Transverse colon (tissue), 4 donors: Measurements from ENCODE around the gene TMEM212. TPM values are rescaled to one million over a fixed set of nuclear protein-coding genes. Genes with fewer than 3 reads are reported as not detected.

ENCODE experiments used
- DNase-seq: peaks from one replicate; pipeline ENCODE4 v3.0.0-alpha.2; 2019
- H3K27ac ChIP-seq, 4 donors: fragments of 200-600 bp; sonication (generic); 2 replicates each; pipeline ENCODE4 v1.5.1; 2016 to 2018; ENCODE audit warnings: inconsistent platforms in 4 of 4
- H3K27me3 ChIP-seq: fragments of 200-600 bp; sonication (generic); 2 replicates; pipeline ENCODE4 v1.5.1; 2017; ENCODE audit warnings: inconsistent platforms
- H3K36me3 ChIP-seq, 4 donors: fragments of 200-600 bp; sonication (generic); 2 replicates each; pipeline ENCODE4 v1.5.1; 2017 to 2019; ENCODE audit warnings: inconsistent platforms in 4 of 4
- H3K4me1 ChIP-seq, 4 donors: fragments of 200-600 bp; sonication (generic); 2 replicates each; pipeline ENCODE4 v1.5.1; 2017 to 2020; ENCODE audit warnings: inconsistent platforms in 4 of 4
- H3K4me3 ChIP-seq, 4 donors: fragments of 200-600 bp; sonication (generic); 1 replicate in 1 of 4; 2 replicates in 3 of 4; pipeline versions ENCODE4 v1.5.1 to v1.6.1; 2017 to 2019; ENCODE audit warnings: inconsistent platforms in 4 of 4
- H3K9me3 ChIP-seq, 2 donors: fragments of 200-600 bp; sonication (generic); 2 replicates each; pipeline ENCODE4 v1.5.1; 2017 to 2019; ENCODE audit warnings: inconsistent platforms in 2 of 2
- CTCF ChIP-seq, 5 experiments: fragments of 200-600 bp in 3 of 5; fragments of 450-650 bp in 2 of 5; sonication (generic) in 3 of 5; IDR thresholded peaks; 1 replicate in 2 of 5; 2 replicates in 3 of 5; pipeline ENCODE4 v1.5.1; 2016 to 2017; ENCODE audit warnings: antibody characterized with exemption in 5 of 5, inconsistent platforms in 3 of 5, mild to moderate bottlenecking in 2 of 5, moderate library complexity in 1 of 5
- EP300 ChIP-seq: sonication (generic); formaldehyde crosslinking; IDR thresholded peaks from one replicate; pipeline ENCODE4 v1.6.1; 2017; ENCODE audit warnings: antibody characterized with exemption, low read depth
- POLR2A ChIP-seq: fragments of 450-650 bp; IDR thresholded peaks from one replicate; pipeline ENCODE4 v1.6.1; 2016; ENCODE audit warnings: antibody characterized with exemption, mild to moderate bottlenecking, moderate library complexity
- POLR2AphosphoS5 ChIP-seq, 3 donors: sonication (generic); formaldehyde crosslinking; IDR thresholded peaks; one replicate each; pipeline ENCODE4 v1.6.1; 2016; ENCODE audit warnings: antibody characterized with exemption in 3 of 3
- WGBS, 2 donors: methylation state at CpG; one replicate each; pipeline ENCODE4 v1.1.5; 2018; ENCODE audit warnings: low coverage in 1 of 2; 5-methylcytosine and 5-hydroxymethylcytosine counted together
- in situ Hi-C, 4 donors: fragments of 200-750 bp; cut with MboI; loops; one replicate each; pipeline versions ENCODE4 v1.15.0 to v1.15.1; 2017; ENCODE audit warnings: low sequenced_read_pairs in 3 of 4, low pct_ligation_motif_present in 1 of 4, low pct_unique_long_range_greater_than_20kb in 1 of 4
- intact Hi-C: fragments of 100-400 bp; cut with DNase I; formaldehyde crosslinking; loops from one replicate; pipeline ENCODE4 v1.15.1; 2023; ENCODE audit warnings: low total_unique reads
- total RNA-seq, 4 donors: library from RNA; depleted of rRNA; stranded (reverse); fragments of >200 nt; gene quantifications; one replicate each; pipeline ENCODE4 v1.1.0, GENCODE V29; 2016

Gene TMEM212
- total RNA-seq, 4 donors from 2014 or later: not detected

GRCh38 chr3:171833789-171834460, 9.2 kb upstream of the TMEM212 start:
- intact Hi-C loops (no loop called here), in situ Hi-C loops (loop anchor here in 2 of 4 donors (25.0 kb wide), 2 partner anchors 197 to 503 kb away; no protein-coding TSS in a partner anchor)
- Histone ChIP-seq H3K36me3 (no peaks in the 10 kb centered on the region), H3K27me3 (no peaks in the 10 kb centered on the region), H3K9me3 (no peaks in the 10 kb centered on the region), H3K4me3 (no peak overlapping the region), H3K27ac (peak overlapping the region in 3 of 4 donors; percentile 32 to 44 (median 35)), H3K4me1 (peaks cover 0 to 43% (median 6%) of the 10 kb centered on the region in 4 donors)
- DNase-seq: no peak
- TF ChIP-seq POLR2AphosphoS5 (IDR thresholded peaks at IDR 0.05) (no peak), CTCF (IDR thresholded peaks at IDR 0.05) (peak; percentile 38 to 50 (median 48))
- 28 to 30% methylated on average over 3 of the region's 3 CpGs for whole genome bisulfite sequencing, 2 donors

GRCh38 chr3:171834461-171834801, 8.7 kb upstream of the TMEM212 start:
- 69 to 82% methylated on average over 5 of the region's 5 CpGs for WGBS, 2 donors

GRCh38 chr3:171835116-171835515, 8.0 kb upstream of the TMEM212 start:
- no peak overlapping the region for H3K27ac ChIP-seq
- no peak overlapping the region for H3K4me3 ChIP-seq
- DNase-seq: no peak
- peaks cover 0 to 35% (median 6%) of the 10 kb centered on the region in 4 donors for H3K4me1 ChIP-seq
- intact Hi-C loops (no loop called here), in situ Hi-C loops (loop anchor here in 2 of 4 donors (25.0 kb wide), 2 partner anchors 198 to 502 kb away; no protein-coding TSS in a partner anchor)
- no peaks in the 10 kb centered on the region for H3K27me3 ChIP-seq
- H3K9me3 ChIP-seq: no peaks in the 10 kb centered on the region
- H3K36me3 ChIP-seq: no peaks in the 10 kb centered on the region
- TF ChIP-seq POLR2A: no peak
- no peak for TF ChIP-seq CTCF (IDR thresholded peaks at IDR 0.05)
- TF ChIP-seq EP300: no peak
- no peak for TF ChIP-seq POLR2AphosphoS5 (IDR thresholded peaks at IDR 0.05)
- WGBS, 2 donors: 86% methylated on average over 5 of the region's 5 CpGs; no CpG with 5 or more reads in 1 of the 2 donors

More at GRCh38 chr3:171834461-171834801, 8.7 kb upstream of the TMEM212 start:
- intact Hi-C loops: no loop called here
- in situ Hi-C loops: loop anchor here in 2 of 4 donors (25.0 kb wide), 2 partner anchors 197 to 503 kb away; no protein-coding TSS in a partner anchor
- no peak for DNase-seq
- H3K27ac ChIP-seq: peak overlapping the region in 3 of 4 donors; percentile 2 to 44 (median 32)
- TF ChIP-seq POLR2A: no peak
- peak in 1 of 5 experiments; percentile 2 for TF ChIP-seq CTCF (IDR thresholded peaks at IDR 0.05)
- H3K4me1 ChIP-seq: peaks cover 0 to 41% (median 6%) of the 10 kb centered on the region in 4 donors
- no peak overlapping the region for H3K4me3 ChIP-seq
- H3K36me3 ChIP-seq: no peaks in the 10 kb centered on the region
- H3K9me3 ChIP-seq: no peaks in the 10 kb centered on the region
- H3K27me3 ChIP-seq: no peaks in the 10 kb centered on the region

GRCh38 chr3:171835613-171836012, 7.5 kb upstream of the TMEM212 start:
- no peak for DNase-seq
- intact Hi-C loops (no loop called here), in situ Hi-C loops (loop anchor here in 2 of 4 donors (25.0 kb wide), 2 partner anchors 198 to 502 kb away; no protein-coding TSS in a partner anchor)
- no peak overlapping the region for H3K4me3 ChIP-seq
- H3K9me3 ChIP-seq: no peaks in the 10 kb centered on the region
- whole genome bisulfite sequencing, 2 donors: 13 to 77% methylated on average over 1 to 2 of the region's 2 CpGs
- no peak for TF ChIP-seq POLR2A
- no peak for TF ChIP-seq CTCF (IDR thresholded peaks at IDR 0.05)
- no peak overlapping the region for H3K27ac ChIP-seq
- H3K27me3 ChIP-seq: no peaks in the 10 kb centered on the region
- H3K36me3 ChIP-seq: no peaks in the 10 kb centered on the region
- peaks cover 0 to 30% (median 6%) of the 10 kb centered on the region in 4 donors for H3K4me1 ChIP-seq
